H1 (cell line): ENCODE measurements around the gene SPATS1. TPM values are rescaled to one million over a fixed set of nuclear protein-coding genes. Genes with fewer than 3 reads are reported as not detected.
A peak's percentile ranks its signal among the peaks of the same experiment; 100 is the strongest.

Source experiments
- CTBP2 ChIP-seq: IDR thresholded peaks from 2 replicates; pipeline ENCODE4 v1.7.0; 2011; ENCODE audit warnings: borderline replicate concordance, mild to moderate bottlenecking, moderate library complexity, mixed read lengths, low read length; ENCODE audit not compliant: insufficient read depth, insufficient read length
- MAFK ChIP-seq: IDR thresholded peaks from 2 replicates; pipeline ENCODE4 v1.6.1; 2012; ENCODE audit warnings: low read depth, mild to moderate bottlenecking, improper control_type of control experiment, low read length
- SIX5 ChIP-seq: IDR thresholded peaks from 2 replicates; pipeline ENCODE4 v1.6.1; 2011; ENCODE audit warnings: mild to moderate bottlenecking, low read depth, low read length
- polyA plus RNA-seq, 7 experiments: library from polyadenylated mRNA; depleted of rRNA in 3 of 7; stranded (reverse) in 5 of 7; unstranded in 2 of 7; fragments of >200 nt in 5 of 7; fragments of 200-250 nt in 2 of 7; gene quantifications; 1 replicate in 5 of 7; 2 replicates in 1 of 7; 4 replicates in 1 of 7; pipeline versions ENCODE4 v1.2.1 to v1.2.3, GENCODE V29; 2011 to 2013; ENCODE audit warnings: missing spikeins in 2 of 7, mixed read lengths in 2 of 7
- total RNA-seq: library from RNA; stranded (reverse); fragmentation: NEBNext Ultra II Directional; extraction: Animal tissue kit (Norgen Biotek cat#: 25700); gene quantifications from 2 replicates; pipeline ENCODE4 v1.2.1, GENCODE V29; 2021
- TF ChIP-seq, protein P1 (sequence below): IDR thresholded peaks from 2 replicates; pipeline ENCODE4 v1.6.1; 2012; ENCODE audit warnings: inconsistent platforms
- TF ChIP-seq, protein P2 (sequence below): fragments of 300-600 bp; sonication (generic); IDR thresholded peaks from 2 replicates; pipeline ENCODE4 v1.7.1; 2012; ENCODE audit warnings: low read length, moderate library complexity, mild to moderate bottlenecking, inconsistent platforms; ENCODE audit not compliant: insufficient replicate concordance
- TF ChIP-seq, protein P3 (sequence below), 3 experiments: IDR thresholded peaks; 1 replicate in 2 of 3; 2 replicates in 1 of 3; pipeline versions ENCODE4 v1.5.1 to v1.6.1; 2011; ENCODE audit warnings: low read length in 3 of 3, mild to moderate bottlenecking in 3 of 3, inconsistent platforms in 2 of 3, low read depth in 1 of 3, moderate library complexity in 1 of 3; ENCODE audit not compliant: insufficient read depth in 1 of 3; ENCODE audit errors: control extremely low read depth in 1 of 3

Gene SPATS1
- total and polyA plus RNA-seq, 2 of the 8 experiments (the other 6 are each of a cell fraction or from before 2014, with no cell fraction given): not detected

DNA sequence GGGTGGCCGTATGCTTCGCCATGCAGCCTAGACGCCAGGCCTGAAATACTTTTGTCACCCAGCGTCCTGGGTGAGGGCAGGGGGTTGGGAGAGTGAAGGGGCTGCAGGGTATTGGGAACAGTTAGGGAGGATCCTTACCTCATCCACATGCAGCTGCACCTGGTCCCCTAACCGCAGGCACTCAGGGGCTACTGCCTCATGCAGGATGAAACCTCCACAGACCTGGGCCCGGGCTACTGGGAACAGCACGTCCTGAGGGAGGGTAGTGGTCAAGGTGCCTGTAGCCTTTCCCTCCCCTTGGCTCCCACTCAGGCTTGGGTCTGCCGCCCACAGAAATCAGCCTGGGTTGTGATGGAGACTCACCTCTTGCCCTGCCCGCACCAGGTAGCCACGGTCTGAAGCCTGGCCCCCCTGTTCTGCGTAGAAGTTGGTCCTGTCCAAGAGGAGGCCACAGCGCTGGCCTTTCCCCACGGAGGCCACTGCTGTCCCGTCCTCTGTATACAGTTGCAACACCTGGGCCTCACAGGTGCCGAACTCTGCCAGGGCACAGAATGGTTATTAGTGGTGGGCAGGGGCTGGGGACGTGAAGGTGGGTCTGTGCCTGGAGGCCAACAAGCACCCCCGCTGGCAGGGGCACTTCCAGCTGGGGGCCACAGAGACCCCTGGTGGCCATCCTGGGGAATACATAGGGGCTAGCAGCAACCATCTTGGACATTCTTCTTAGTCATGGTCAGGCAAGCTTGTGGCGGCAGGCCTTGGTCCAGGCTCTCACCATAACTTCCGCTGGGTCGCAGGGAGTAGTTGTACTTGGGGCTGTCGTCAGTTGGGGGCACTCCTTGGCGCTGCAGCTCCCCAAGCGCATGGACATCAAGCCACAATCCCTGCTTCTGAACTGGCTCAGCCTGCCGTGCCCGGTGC is 37.9 kb upstream of the SPATS1 start (continued):
- no peak for TF ChIP-seq CTBP2
- TF ChIP-seq, protein P1, sequence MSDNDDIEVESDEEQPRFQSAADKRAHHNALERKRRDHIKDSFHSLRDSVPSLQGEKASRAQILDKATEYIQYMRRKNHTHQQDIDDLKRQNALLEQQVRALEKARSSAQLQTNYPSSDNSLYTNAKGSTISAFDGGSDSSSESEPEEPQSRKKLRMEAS: 0 out of 2 replicates have a peak, but pooled peaks have one; percentile 32
- TF ChIP-seq, protein P2, sequence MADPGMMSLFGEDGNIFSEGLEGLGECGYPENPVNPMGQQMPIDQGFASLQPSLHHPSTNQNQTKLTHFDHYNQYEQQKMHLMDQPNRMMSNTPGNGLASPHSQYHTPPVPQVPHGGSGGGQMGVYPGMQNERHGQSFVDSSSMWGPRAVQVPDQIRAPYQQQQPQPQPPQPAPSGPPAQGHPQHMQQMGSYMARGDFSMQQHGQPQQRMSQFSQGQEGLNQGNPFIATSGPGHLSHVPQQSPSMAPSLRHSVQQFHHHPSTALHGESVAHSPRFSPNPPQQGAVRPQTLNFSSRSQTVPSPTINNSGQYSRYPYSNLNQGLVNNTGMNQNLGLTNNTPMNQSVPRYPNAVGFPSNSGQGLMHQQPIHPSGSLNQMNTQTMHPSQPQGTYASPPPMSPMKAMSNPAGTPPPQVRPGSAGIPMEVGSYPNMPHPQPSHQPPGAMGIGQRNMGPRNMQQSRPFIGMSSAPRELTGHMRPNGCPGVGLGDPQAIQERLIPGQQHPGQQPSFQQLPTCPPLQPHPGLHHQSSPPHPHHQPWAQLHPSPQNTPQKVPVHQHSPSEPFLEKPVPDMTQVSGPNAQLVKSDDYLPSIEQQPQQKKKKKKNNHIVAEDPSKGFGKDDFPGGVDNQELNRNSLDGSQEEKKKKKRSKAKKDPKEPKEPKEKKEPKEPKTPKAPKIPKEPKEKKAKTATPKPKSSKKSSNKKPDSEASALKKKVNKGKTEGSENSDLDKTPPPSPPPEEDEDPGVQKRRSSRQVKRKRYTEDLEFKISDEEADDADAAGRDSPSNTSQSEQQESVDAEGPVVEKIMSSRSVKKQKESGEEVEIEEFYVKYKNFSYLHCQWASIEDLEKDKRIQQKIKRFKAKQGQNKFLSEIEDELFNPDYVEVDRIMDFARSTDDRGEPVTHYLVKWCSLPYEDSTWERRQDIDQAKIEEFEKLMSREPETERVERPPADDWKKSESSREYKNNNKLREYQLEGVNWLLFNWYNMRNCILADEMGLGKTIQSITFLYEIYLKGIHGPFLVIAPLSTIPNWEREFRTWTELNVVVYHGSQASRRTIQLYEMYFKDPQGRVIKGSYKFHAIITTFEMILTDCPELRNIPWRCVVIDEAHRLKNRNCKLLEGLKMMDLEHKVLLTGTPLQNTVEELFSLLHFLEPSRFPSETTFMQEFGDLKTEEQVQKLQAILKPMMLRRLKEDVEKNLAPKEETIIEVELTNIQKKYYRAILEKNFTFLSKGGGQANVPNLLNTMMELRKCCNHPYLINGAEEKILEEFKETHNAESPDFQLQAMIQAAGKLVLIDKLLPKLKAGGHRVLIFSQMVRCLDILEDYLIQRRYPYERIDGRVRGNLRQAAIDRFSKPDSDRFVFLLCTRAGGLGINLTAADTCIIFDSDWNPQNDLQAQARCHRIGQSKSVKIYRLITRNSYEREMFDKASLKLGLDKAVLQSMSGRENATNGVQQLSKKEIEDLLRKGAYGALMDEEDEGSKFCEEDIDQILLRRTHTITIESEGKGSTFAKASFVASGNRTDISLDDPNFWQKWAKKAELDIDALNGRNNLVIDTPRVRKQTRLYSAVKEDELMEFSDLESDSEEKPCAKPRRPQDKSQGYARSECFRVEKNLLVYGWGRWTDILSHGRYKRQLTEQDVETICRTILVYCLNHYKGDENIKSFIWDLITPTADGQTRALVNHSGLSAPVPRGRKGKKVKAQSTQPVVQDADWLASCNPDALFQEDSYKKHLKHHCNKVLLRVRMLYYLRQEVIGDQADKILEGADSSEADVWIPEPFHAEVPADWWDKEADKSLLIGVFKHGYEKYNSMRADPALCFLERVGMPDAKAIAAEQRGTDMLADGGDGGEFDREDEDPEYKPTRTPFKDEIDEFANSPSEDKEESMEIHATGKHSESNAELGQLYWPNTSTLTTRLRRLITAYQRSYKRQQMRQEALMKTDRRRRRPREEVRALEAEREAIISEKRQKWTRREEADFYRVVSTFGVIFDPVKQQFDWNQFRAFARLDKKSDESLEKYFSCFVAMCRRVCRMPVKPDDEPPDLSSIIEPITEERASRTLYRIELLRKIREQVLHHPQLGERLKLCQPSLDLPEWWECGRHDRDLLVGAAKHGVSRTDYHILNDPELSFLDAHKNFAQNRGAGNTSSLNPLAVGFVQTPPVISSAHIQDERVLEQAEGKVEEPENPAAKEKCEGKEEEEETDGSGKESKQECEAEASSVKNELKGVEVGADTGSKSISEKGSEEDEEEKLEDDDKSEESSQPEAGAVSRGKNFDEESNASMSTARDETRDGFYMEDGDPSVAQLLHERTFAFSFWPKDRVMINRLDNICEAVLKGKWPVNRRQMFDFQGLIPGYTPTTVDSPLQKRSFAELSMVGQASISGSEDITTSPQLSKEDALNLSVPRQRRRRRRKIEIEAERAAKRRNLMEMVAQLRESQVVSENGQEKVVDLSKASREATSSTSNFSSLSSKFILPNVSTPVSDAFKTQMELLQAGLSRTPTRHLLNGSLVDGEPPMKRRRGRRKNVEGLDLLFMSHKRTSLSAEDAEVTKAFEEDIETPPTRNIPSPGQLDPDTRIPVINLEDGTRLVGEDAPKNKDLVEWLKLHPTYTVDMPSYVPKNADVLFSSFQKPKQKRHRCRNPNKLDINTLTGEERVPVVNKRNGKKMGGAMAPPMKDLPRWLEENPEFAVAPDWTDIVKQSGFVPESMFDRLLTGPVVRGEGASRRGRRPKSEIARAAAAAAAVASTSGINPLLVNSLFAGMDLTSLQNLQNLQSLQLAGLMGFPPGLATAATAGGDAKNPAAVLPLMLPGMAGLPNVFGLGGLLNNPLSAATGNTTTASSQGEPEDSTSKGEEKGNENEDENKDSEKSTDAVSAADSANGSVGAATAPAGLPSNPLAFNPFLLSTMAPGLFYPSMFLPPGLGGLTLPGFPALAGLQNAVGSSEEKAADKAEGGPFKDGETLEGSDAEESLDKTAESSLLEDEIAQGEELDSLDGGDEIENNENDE: no peak
- TF ChIP-seq MAFK: peak; percentile 42; the same call in 1 of the 2 replicates
- no peak for TF ChIP-seq SIX5
- TF ChIP-seq, protein P3, sequence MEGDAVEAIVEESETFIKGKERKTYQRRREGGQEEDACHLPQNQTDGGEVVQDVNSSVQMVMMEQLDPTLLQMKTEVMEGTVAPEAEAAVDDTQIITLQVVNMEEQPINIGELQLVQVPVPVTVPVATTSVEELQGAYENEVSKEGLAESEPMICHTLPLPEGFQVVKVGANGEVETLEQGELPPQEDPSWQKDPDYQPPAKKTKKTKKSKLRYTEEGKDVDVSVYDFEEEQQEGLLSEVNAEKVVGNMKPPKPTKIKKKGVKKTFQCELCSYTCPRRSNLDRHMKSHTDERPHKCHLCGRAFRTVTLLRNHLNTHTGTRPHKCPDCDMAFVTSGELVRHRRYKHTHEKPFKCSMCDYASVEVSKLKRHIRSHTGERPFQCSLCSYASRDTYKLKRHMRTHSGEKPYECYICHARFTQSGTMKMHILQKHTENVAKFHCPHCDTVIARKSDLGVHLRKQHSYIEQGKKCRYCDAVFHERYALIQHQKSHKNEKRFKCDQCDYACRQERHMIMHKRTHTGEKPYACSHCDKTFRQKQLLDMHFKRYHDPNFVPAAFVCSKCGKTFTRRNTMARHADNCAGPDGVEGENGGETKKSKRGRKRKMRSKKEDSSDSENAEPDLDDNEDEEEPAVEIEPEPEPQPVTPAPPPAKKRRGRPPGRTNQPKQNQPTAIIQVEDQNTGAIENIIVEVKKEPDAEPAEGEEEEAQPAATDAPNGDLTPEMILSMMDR (IDR thresholded peaks at IDR 0.05; ENCODE audit: control extremely low read depth in 1 of 3, insufficient read depth in 1 of 3, low read depth in 1 of 3, low read length in 3 of 3): peak in 2 of 3 experiments; percentile 88 to 95; a peak in 3 of 4 replicates
